ENCODE measurements around the gene ELMO1. TPM values are rescaled to one million over a fixed set of nuclear protein-coding genes. Genes with fewer than 3 reads are reported as not detected.

ELMO1 gene
- polyA plus RNA-seq, 1 donor (not counting 4 experiments of a cell fraction or from before 2014, with no cell fraction given), result not detected

DNA sequence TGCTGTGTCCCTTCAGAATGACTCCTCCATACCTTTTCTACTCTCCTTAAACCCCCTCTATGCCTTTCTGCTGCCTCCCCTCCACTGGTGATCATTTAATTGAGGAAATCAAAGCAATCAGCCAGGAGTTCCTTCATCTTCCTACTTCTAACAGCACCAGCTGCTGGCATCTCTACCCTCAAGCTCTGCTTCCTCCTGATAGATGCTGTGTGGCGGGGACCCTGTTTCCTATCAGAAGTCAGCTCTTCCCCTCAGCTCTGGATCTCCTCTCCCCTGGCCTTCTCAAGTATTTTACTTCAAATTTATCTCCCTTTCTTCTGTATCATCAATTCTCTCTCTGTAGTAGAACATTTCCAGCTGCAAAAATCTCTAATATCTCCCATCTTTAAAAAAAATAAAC, 183.7 kb downstream of the ELMO1 start:
- dilution Hi-C loops (cut with MboI; ENCODE audit: extremely low pct_ligation_motif_present, low sequenced_read_pairs), result no loop called here
- no peaks in the 10 kb centered on the region for H3K79me2 ChIP-seq (ENCODE audit: control insufficient read depth, insufficient read depth, low read length)
- H3K9me1 ChIP-seq (ENCODE audit: control insufficient read depth, extremely low read depth, insufficient read depth, low read length), result no peaks in the 10 kb centered on the region
- no peaks in the 10 kb centered on the region for H3K36me3 ChIP-seq (ENCODE audit: control insufficient read depth in 2 of 2, extremely low read depth in 1 of 2, insufficient read depth in 2 of 2, low read length in 2 of 2)
- no peaks in the 10 kb centered on the region for H4K20me1 ChIP-seq (ENCODE audit: control insufficient read depth, extremely low read depth, insufficient read depth, low read length)
- no peak for FAIRE-seq
- H3K9ac ChIP-seq (ENCODE audit: control insufficient read depth, extremely low read depth, insufficient read depth, low read length), result no peak overlapping the region
- no peaks in the 10 kb centered on the region for H3K27me3 ChIP-seq (ENCODE audit: control insufficient read depth, extremely low read depth, insufficient read depth, low read length)
- no peak overlapping the region for H3K4me3 ChIP-seq (ENCODE audit: control insufficient read depth in 2 of 3, extremely low read depth in 1 of 3, insufficient read depth in 2 of 3, low read depth in 1 of 3, low read length in 3 of 3)
- no peaks in the 10 kb centered on the region for H3K9me3 ChIP-seq (ENCODE audit: control insufficient read depth, low read depth, low read length)
- no peaks in the 10 kb centered on the region for H3K4me1 ChIP-seq (ENCODE audit: control insufficient read depth, extremely low read depth, insufficient read depth, low read length)
- TF ChIP-seq, protein P1, sequence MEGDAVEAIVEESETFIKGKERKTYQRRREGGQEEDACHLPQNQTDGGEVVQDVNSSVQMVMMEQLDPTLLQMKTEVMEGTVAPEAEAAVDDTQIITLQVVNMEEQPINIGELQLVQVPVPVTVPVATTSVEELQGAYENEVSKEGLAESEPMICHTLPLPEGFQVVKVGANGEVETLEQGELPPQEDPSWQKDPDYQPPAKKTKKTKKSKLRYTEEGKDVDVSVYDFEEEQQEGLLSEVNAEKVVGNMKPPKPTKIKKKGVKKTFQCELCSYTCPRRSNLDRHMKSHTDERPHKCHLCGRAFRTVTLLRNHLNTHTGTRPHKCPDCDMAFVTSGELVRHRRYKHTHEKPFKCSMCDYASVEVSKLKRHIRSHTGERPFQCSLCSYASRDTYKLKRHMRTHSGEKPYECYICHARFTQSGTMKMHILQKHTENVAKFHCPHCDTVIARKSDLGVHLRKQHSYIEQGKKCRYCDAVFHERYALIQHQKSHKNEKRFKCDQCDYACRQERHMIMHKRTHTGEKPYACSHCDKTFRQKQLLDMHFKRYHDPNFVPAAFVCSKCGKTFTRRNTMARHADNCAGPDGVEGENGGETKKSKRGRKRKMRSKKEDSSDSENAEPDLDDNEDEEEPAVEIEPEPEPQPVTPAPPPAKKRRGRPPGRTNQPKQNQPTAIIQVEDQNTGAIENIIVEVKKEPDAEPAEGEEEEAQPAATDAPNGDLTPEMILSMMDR (optimal IDR thresholded peaks at IDR 0.05 in 1 of 3, IDR thresholded peaks at IDR 0.05 in 1 of 3, conservative IDR thresholded peaks at IDR 0.05 in 1 of 3; ENCODE audit: extremely low read depth in 1 of 3, insufficient read depth in 2 of 3, low read length in 3 of 3), result no peak
- TF ChIP-seq EZH2 (IDR thresholded peaks at IDR 0.05; ENCODE audit: low read length), result no peak
- no peak overlapping the region for H2AFZ ChIP-seq (ENCODE audit: control insufficient read depth, low read length)
- no peak overlapping the region for H3K27ac ChIP-seq (ENCODE audit: control insufficient read depth, insufficient read depth, low read length)
- DNase-seq (ENCODE audit: low read depth, low spot score), result no peak
- H3K4me2 ChIP-seq (ENCODE audit: control insufficient read depth, extremely low read depth, insufficient read depth, low read depth, low read length), result no peak overlapping the region

GRCh38 chr7:37262181-37262580, 186.5 kb downstream of the ELMO1 start:
- no peak overlapping the region for H3K27ac ChIP-seq (ENCODE audit: control insufficient read depth, insufficient read depth, low read length)
- no peaks in the 10 kb centered on the region for H3K4me1 ChIP-seq (ENCODE audit: control insufficient read depth, extremely low read depth, insufficient read depth, low read length)
- H3K4me3 ChIP-seq (ENCODE audit: control insufficient read depth in 2 of 3, extremely low read depth in 1 of 3, insufficient read depth in 2 of 3, low read depth in 1 of 3, low read length in 3 of 3), result no peak overlapping the region
- no peak overlapping the region for H3K9ac ChIP-seq (ENCODE audit: control insufficient read depth, extremely low read depth, insufficient read depth, low read length)
- no peaks in the 10 kb centered on the region for H3K27me3 ChIP-seq (ENCODE audit: control insufficient read depth, extremely low read depth, insufficient read depth, low read length)
- no peak overlapping the region for H2AFZ ChIP-seq (ENCODE audit: control insufficient read depth, low read length)
- no peak for DNase-seq (ENCODE audit: low read depth, low spot score)
- no peaks in the 10 kb centered on the region for H4K20me1 ChIP-seq (ENCODE audit: control insufficient read depth, extremely low read depth, insufficient read depth, low read length)
- H3K79me2 ChIP-seq (ENCODE audit: control insufficient read depth, insufficient read depth, low read length), result no peaks in the 10 kb centered on the region
- no peak for FAIRE-seq
- no peaks in the 10 kb centered on the region for H3K9me1 ChIP-seq (ENCODE audit: control insufficient read depth, extremely low read depth, insufficient read depth, low read length)
- dilution Hi-C loops (cut with MboI; ENCODE audit: extremely low pct_ligation_motif_present, low sequenced_read_pairs), result no loop called here
- H3K36me3 ChIP-seq (ENCODE audit: control insufficient read depth in 2 of 2, extremely low read depth in 1 of 2, insufficient read depth in 2 of 2, low read length in 2 of 2), result no peaks in the 10 kb centered on the region
- H3K9me3 ChIP-seq (ENCODE audit: control insufficient read depth, low read depth, low read length), result no peaks in the 10 kb centered on the region
- H3K4me2 ChIP-seq (ENCODE audit: control insufficient read depth, extremely low read depth, insufficient read depth, low read depth, low read length), result no peak overlapping the region
- TF ChIP-seq EZH2 (IDR thresholded peaks at IDR 0.05; ENCODE audit: low read length), result no peak

DNA sequence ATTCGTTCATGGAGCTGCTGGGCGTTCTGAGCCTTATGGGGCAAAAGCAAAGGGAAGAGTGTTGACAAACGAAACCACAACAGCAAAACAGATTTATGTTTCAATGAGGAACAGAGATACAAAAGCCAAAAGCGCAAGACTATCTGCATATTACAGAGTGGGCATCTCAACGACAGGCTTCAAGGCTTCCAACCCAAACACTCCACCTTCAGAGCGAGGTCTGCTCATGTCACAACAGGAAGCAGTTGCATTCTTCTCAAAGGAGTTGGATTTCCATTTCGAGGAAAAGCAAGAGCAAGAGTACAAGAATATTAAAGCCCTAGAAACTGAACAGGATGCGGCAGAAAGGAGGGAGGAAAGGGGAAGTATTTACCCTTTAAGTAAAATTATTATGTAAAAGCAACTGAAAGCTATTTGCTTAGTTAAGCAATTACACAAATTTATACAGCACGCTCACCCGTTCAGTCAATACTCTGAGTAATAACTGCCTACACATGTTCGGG, 189.3 kb downstream of the ELMO1 start:
- FAIRE-seq, result no peak

More for the DNA sequence above, 189.3 kb downstream of the ELMO1 start:
- Histone ChIP-seq H3K9me1 (ENCODE audit: control insufficient read depth, extremely low read depth, insufficient read depth, low read length) (no peaks in the 10 kb centered on the region), H3K9me3 (ENCODE audit: control insufficient read depth, low read depth, low read length) (no peaks in the 10 kb centered on the region), H3K4me1 (ENCODE audit: control insufficient read depth, extremely low read depth, insufficient read depth, low read length) (no peaks in the 10 kb centered on the region), H3K36me3 (ENCODE audit: control insufficient read depth in 2 of 2, extremely low read depth in 1 of 2, insufficient read depth in 2 of 2, low read length in 2 of 2) (no peaks in the 10 kb centered on the region), H3K4me2 (ENCODE audit: control insufficient read depth, extremely low read depth, insufficient read depth, low read depth, low read length) (no peak overlapping the region), H3K27ac (ENCODE audit: control insufficient read depth, insufficient read depth, low read length) (no peak overlapping the region), H3K4me3 (ENCODE audit: control insufficient read depth in 2 of 3, extremely low read depth in 1 of 3, insufficient read depth in 2 of 3, low read depth in 1 of 3, low read length in 3 of 3) (no peak overlapping the region), H3K9ac (ENCODE audit: control insufficient read depth, extremely low read depth, insufficient read depth, low read length) (no peak overlapping the region), H4K20me1 (ENCODE audit: control insufficient read depth, extremely low read depth, insufficient read depth, low read length) (no peaks in the 10 kb centered on the region), H3K79me2 (ENCODE audit: control insufficient read depth, insufficient read depth, low read length) (no peaks in the 10 kb centered on the region), H3K27me3 (ENCODE audit: control insufficient read depth, extremely low read depth, insufficient read depth, low read length) (no peaks in the 10 kb centered on the region), H2AFZ (ENCODE audit: control insufficient read depth, low read length) (no peak overlapping the region)
- dilution Hi-C loops (cut with MboI; ENCODE audit: extremely low pct_ligation_motif_present, low sequenced_read_pairs), result no loop called here
- TF ChIP-seq, protein P1 (optimal IDR thresholded peaks at IDR 0.05 in 1 of 3, IDR thresholded peaks at IDR 0.05 in 1 of 3, conservative IDR thresholded peaks at IDR 0.05 in 1 of 3; ENCODE audit: extremely low read depth in 1 of 3, insufficient read depth in 2 of 3, low read length in 3 of 3), result no peak
- TF ChIP-seq EZH2 (IDR thresholded peaks at IDR 0.05; ENCODE audit: low read length), result no peak
- no peak for DNase-seq (ENCODE audit: low read depth, low spot score)

Data from keratinocyte (primary cell).